ENCODE results near the gene RHOBTB3.

DNA sequence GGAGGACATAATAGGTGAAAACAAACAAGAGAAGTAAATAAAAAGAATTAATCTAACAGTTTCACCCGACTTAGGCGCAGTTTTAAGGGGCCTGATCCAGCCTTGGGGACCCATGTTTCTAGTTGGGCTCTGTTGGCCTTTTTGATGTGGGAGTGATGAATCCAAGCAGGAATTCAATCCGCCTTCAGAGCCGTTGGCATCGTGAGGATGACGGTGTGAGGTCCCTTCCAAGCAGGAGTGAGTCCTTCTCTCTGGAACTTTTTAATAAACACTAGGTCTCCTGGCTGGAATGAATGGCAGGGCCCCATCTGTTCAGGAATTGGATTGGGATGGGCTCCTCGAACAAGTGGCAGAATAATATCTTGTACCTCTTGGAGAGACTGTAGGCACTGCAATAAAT lies 22.3 kb upstream of the RHOBTB3 start:
- TF ChIP-seq POLR2AphosphoS5 (IDR thresholded peaks at IDR 0.05; ENCODE audit: insufficient read depth, low read depth, low read length) (no peak), POLR2A (IDR thresholded peaks at IDR 0.05; ENCODE audit: low read depth, low read length) (no peak), EZH2 (IDR thresholded peaks at IDR 0.05; ENCODE audit: borderline replicate concordance, low read depth, low read length, severe bottlenecking) (no peak), JUN (IDR thresholded peaks at IDR 0.05; ENCODE audit: borderline replicate concordance, insufficient read depth, insufficient read length, low read depth) (no peak), FOS (IDR thresholded peaks at IDR 0.05; ENCODE audit: borderline replicate concordance, insufficient read depth, low read length) (no peak)
- TF ChIP-seq, protein P1, sequence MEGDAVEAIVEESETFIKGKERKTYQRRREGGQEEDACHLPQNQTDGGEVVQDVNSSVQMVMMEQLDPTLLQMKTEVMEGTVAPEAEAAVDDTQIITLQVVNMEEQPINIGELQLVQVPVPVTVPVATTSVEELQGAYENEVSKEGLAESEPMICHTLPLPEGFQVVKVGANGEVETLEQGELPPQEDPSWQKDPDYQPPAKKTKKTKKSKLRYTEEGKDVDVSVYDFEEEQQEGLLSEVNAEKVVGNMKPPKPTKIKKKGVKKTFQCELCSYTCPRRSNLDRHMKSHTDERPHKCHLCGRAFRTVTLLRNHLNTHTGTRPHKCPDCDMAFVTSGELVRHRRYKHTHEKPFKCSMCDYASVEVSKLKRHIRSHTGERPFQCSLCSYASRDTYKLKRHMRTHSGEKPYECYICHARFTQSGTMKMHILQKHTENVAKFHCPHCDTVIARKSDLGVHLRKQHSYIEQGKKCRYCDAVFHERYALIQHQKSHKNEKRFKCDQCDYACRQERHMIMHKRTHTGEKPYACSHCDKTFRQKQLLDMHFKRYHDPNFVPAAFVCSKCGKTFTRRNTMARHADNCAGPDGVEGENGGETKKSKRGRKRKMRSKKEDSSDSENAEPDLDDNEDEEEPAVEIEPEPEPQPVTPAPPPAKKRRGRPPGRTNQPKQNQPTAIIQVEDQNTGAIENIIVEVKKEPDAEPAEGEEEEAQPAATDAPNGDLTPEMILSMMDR (IDR thresholded peaks at IDR 0.05; ENCODE audit: extremely low read depth in 1 of 2, insufficient read depth in 1 of 2, low read depth in 1 of 2, low read length in 2 of 2), result no peak
- TF ChIP-seq, protein P2, sequence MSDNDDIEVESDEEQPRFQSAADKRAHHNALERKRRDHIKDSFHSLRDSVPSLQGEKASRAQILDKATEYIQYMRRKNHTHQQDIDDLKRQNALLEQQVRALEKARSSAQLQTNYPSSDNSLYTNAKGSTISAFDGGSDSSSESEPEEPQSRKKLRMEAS (IDR thresholded peaks at IDR 0.05; ENCODE audit: insufficient read depth, insufficient read length), result no peak

Measured in endothelial cell of umbilical vein (primary cell).